Inflammatory macrophage (primary cell): Measurements from ENCODE around the gene CTSL.
"Not testable (repeated sequence)": the region's sequence is repeated elsewhere in the genome, so short reads cannot be mapped to it uniquely, and the experiment has no call there.

Source experiments
- DNase-seq, 2 donors: peaks; one replicate each; pipeline ENCODE4 v3.0.0-alpha.2; 2020 to 2022

The CTSL gene

DNA sequence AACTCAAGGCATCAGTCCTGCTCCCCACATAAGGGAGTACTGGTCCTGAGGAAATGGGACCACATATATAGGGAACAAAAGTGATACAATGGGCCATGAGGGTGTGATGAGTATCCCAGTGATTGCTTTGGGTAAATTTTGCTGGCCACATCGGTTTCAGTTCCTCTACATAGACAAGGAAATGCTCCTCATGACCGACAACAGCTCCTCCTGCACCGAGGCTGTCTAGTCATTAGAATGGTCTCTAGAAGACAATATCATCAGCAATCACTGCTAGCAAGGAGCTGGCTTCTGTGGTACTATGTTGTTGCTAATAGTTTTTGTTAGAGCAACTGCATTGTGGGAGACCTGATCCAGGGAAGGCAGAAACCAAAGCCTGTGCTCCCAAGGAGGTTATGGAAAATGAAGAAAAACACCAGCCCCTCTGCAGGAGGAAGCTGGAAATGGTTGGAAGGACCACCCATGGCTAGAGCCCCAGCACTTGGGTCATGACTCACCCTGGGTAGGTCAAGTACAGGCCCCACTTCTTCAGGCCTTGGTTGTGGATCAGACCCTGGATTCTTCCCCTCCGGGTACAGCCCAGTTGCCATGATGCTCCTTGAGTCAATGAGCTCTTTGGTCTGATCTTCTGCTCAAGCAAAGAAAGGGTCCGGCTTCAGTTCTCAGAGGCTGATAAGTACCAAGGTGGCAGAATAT lies 3.4 kb upstream of the CTSL start:
- DNase-seq, result peak; percentile 94 to 96

DNA sequence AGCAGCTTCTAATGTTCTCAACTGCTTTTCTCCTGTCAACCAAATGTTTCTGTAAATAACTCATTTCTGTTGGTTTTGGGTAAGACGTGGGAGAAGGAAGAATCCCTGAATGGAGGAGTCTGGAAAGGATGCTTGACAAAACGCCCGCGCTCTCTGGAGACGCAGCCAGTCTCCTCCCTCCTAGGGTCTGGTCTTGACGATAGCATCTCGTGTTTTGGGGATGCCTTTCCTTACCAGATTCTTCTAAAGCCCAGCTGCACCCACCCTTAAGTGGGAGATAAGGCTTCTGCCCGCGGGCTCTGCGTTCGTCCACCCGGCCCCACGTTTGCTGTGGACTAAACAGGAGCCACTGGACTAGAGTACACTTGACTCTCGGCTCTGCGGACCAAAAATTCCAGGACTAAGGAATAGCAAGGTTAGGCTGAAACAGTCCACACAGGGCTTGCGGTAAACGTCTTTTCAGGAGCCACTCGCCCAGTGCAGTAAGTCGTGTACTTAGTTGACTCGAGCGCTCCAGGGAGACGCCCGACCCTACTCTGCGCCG lies 491 bp upstream of the CTSL start:
- DNase-seq, result no peak

DNA sequence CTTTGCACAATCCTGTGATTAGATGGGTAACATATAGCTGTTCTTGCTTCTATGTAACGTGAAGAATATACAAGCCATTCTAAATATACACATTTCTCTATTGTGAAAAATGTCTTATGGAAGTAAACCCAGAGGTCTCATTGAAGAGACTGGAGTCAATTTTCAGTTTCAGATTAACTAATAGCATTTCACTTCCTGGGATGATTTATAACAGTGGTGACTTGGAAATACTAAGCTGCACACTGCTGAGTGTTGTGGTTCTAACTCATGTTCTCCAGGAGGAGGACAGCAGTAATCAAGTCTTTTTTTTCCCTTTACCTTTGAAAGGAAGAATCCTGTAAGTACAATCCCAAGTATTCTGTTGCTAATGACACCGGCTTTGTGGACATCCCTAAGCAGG lies 3.3 kb downstream of the CTSL start:
- DNase-seq, result no peak

DNA sequence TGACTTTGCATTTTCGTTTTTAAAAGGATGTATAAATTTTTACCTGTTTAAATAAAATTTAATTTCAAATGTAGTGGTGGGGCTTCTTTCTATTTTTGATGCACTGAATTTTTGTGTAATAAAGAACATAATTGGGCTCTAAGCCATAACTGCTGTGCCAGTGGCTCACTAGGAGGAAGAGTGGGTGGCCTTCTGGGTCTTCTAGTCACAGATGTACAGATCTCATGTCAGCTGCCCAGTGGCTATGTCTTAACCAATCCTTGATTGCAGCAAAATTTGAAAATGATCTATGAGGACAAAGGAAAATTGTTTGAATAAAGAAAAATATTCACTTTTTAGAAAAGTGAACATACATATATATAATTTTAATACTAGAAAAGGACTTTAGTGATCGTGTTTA lies 5.4 kb downstream of the CTSL start:
- peak; percentile 30 to 54 for DNase-seq

DNA sequence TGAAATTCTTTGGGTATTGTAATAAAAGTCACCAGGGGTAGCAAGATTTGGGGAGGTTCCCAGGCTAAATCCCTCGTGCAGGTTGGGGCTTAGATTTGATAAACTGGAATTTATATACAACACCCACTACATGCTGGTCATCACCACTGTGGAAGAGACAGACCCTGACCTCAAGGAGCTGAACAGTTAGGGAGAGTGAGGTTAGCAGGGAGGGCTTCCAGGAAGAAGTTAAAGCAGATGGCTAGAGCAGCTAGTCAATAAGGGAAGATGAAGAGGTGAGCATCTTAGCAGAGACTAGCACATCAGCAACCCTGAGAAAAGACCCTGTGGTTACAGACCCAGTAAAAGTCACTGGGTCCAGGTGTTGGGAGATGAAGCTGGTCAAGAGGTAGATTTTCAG lies 6.4 kb downstream of the CTSL start:
- no peak for DNase-seq

DNA sequence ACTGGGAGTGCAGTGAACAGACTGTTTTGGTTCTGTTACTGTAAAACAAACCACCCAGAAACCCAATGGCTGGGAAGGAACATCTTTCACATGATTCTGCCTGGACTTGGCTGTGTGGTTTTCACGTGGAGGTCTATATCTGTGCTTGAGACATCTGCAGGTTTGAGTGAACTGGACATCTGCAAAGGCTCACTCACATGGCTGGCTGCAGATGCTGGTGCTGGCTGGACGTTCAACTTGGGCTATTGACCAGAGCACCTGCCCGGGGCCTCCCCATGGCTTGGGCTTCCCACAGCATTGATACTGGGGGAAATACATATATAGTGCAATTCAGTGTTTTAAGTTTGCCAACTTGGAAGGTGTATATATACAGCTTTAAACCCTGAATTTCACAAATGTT lies 6.8 kb downstream of the CTSL start:
- DNase-seq, result no peak

DNA sequence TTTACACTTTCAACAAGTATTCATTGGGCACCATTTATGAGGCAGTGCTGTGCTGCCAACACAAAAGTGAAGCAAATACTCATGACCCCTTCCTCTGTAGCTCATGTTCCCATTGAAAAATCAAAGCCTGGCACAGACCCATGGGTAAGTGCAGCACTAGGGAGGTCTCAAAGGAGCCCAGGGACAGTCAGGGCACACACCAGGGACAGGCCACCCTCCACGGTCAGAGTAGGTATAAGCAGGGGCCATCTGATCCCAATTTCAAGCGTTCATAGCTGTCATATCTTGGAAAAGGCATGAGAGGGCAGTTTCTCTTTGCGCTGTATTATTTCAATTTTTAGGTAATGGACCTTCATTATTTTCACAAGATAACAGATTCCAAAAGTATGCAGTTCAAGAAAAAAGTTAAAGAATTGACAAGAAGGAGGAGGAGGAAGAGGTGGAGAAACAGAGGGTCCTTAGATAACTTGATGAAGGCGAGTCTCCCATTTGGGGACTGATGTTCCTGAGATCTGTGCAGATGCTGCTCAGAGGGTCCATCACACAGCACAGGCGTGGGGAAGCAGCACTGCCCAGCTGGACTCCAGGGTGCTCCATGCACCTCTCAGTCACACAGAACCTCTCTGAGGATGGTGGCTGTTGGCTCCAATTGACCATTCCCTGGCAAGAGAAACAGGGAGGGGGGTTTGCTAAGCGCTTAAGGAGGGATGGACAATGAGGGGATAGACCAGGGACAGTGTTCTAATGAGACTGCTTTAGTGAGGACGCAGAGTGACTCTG lies 7.5 kb downstream of the CTSL start:
- DNase-seq, result no peak

DNA sequence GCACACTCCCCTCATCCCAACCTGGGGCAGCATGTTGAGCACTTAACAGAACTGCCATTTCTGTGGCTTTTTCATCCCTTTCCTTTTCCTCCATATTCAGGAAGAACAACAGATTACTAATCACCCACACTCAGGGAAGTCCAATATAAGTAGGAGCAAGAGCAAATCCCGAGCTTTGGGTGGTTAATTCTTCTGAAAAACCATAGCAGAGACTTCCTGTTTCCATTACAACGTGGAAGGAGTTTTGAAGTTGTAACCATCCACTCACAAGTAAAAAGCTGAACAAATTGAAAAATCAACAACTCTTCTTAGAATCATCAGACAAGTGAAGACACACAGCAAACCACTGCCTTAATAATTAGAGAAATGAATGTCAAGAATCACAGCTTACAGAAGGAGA lies 8.2 kb downstream of the CTSL start:
- DNase-seq, result peak; percentile 24 to 39

DNA sequence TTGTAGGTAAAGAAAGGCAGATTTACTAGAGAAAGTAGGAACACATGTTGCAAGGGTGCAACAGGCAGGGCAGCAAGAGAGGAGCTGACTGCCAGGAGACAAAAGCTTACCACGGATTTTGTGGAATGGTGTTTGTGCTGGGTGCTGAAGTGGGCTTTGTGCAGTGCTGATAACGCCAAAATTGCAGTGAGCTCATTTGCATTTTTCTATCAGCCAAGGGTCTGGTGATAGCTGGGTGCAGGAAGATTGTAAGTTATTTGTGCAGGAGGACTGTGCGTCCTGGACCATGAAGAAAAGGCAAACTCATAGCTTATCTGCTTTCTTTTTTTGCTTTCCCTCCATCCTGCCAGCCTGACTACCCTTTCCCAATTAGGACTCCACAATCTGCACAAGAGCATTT lies 13.6 kb downstream of the CTSL start:
- DNase-seq, result no peak

DNA sequence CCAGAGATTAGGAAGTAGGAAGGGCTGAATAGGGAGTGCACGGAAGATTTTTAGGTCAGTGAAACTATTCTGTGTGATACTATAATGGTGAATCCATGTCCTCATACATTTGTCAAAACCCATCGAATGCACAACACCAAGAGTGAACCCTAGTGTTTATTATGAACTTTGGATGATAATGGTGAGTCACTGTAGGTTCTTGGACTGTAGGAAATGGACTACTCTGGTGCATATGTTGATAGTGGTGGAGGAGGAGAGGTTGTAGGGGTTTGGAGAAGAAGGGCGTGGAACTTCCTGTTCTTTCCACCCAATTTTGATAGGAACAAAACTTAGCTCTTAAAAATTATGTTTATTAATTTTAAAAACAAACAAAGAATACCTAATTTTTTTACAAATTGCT lies 14.3 kb downstream of the CTSL start:
- DNase-seq, result no peak

DNA sequence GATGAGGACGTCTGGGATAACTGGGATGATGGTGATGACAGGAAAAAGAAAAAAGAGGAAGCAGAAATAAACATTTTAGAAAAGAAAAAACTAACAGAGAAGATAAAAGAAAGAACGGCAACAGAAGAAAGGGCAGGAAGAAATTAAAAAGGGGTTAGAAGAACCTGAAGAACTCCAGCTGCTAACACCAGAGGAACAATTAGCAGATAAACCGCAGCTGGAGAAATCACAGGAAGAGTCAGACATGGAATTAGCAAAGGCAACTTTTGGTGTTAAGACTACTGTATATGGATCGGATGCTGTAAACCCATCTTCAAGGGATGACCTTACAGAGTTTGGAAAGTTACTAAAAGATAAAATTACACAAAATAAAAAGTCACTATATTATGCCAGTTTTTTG lies 15.4 kb downstream of the CTSL start:
- no peak for DNase-seq

DNA sequence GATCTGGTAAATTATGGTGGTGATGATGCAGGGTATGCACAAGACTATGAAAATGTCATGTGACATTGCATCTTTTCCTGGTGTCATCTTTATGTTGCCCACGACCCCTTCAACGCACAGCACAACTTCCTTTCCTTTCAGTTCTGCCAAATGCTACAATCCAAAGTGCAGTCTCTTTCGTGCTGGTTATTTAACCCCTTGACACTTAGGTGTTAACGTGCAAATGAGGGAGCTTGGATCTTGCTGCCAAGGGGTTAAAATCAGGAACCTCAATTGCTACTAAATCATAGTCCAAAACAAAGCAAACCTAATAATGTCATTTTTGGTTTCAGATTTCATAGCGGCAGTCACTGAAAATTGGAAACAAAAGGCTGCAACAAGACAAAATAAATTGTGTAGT lies 16.0 kb downstream of the CTSL start:
- DNase-seq, result no peak

DNA sequence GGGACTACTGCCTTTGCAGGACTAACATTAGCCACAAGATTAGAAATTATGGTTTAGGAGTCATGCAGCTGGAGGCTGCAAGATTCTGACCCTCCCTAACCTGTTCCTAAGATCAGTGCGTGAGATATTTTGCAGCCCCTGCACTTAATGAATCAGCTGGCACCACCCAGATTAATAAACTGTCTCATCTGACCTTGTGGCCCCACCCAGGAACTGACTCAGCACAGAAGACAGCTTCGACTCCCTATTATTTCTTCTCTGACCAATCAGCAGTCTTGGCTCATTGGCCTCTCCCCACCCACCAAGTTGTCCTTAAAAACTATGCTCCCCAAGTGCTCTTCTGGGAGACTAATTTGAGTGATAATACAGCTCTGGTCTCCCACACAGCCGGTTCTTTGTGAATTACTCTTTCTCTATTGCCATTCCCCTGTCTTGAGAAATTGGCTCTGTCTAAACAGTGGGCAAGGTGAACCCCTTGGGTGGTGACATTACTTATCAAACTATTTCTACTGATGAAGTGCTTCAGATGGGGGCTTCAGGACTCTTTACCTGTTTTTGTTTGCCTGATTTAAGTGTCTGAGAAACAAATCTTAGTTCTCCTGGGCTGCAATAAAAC lies 17.0 kb downstream of the CTSL start:
- DNase-seq, result no peak

DNA sequence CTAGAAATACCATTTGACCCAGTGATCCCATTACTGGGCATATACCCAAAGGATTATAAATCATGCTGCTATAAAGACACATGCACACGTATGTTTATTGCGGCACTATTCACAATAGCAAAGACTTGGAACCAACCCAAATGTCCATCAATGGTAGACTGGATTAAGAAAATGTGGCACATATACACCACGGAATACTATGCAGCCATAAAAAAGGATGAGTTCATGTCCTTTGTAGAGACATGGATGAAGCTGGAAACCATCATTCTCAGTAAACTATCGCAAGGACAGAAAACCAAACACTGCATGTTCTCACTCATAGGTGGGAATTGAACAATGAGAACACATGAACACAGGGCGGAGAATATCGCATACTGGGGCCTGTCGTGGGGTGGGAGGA lies 18.3 kb downstream of the CTSL start:
- DNase-seq, result not testable (repeated sequence)

DNA sequence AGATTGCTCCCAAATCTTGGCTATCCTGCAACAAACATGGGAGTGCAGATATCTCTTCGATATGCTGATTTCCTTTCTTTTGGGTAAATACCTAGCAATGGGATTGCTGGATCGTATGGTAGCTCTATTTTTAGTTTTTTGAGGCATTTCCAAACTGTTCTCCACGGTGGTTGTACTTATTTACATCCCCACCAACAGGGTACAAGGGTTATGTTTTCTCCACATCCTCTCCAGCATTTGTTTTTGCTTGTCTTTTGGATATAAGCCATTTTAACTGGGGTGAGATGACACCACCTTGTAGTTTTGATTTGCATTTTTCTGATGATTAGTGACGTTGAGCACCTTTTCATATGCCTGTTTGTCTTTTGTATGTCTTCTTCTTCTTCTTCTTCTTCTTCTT lies 20.3 kb downstream of the CTSL start:
- no peak for DNase-seq

DNA sequence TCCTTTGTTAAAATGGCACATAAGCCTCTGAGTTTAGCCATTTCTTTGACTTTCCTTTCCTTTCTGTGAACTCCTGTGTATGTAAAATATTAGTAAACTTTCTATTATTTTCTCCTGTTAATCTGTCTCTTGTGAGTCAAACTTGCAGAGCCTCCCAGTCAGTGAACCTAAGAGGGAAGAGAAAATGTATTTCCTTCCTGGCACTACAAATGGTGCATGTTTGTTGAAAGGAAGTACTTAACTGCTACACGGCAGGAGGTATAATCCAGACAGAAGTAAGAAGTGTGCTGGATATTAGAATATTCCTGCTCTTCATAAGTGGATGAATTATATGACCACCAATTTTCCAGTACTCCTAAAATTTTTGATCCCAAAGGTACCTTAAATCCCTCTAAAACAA lies 23.0 kb downstream of the CTSL start:
- no peak for DNase-seq

DNA sequence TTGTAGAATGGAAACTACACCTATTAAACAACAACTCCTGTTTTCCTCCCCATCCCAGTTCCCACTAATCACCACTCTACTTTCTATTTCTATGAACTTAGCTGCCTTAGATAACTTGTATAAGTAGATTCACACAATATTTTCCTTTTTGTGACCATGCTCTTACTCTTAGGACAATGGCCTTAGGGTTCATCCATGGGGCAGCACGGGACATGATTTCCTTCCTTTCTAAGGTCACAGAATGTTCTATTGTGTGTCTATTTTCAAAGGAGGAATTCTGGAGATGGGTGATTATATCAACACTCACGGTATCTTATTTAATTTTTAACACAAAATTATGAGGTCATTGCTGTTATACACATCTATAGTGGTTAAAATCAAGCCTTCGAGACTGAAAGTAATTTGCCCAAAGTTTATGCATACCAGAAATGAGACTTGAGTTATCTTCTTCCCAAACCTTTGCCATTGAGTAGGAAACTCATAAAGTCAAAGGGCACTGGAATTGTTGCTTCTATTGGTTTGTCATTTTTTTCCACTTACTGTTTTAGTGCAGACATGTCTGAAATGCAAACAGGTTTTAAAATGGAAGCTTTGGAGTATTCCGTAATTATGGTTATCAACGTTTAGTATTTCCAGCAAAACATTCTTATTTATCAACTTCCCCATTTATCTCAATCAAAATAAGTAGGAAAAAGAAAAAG lies 23.6 kb downstream of the CTSL start:
- DNase-seq, result no peak

DNA sequence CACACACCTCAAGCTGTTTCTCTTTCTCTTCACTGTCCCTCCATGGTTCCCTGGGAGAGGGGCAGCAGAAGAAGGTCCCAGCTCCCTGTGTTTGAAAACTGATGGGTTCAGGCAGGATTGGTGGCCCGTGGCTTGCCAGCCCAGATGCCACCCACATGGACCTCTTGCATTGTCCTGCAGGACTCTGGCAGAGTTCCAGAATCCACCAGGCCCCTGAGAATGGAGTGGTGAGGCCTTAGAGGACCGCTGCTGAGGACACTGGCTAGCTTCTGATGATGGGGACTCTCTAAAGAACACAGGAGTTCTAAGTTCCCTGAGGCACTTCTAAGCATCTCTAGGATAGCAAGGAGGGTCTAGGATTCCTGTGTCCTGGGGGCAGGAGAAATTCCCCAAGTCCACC lies 24.8 kb downstream of the CTSL start:
- no peak for DNase-seq

DNA sequence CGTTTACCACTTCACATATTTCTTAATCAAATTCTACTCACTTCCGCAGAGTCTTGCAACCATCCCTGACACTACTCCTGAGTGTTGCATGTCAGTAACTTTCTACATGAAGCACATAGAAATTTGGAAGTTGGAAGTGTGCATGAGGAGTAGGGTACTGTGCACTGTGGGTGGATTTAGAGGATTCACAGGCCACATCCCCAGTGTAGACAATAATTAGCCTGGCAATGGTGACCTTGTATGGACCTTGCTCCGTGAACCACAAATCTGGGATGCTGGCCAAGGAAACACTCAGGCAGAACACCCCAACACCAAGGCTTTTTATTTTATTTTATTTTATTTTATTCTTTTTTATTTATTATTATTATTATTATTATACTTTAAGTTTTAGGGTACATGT lies 25.5 kb downstream of the CTSL start:
- DNase-seq, result no peak

DNA sequence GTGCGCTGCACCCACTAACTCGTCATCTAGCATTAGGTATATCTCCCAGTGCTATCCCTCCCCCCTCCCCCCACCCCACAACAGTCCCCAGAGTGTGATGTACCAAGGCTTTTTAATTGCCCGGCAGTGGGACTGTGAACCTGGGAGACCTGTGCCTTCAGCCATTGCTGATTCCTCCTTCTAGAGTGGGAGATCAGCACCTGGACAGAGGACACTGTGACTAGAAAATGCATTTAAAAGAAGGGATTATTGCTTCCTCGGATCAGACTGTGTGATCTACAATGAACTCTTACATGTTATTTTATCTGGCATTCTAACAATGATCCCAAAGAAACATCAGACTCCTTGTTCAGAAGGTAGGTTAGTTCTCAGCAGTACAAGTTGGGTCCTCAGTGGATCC lies 25.9 kb downstream of the CTSL start:
- DNase-seq, result no peak

DNA sequence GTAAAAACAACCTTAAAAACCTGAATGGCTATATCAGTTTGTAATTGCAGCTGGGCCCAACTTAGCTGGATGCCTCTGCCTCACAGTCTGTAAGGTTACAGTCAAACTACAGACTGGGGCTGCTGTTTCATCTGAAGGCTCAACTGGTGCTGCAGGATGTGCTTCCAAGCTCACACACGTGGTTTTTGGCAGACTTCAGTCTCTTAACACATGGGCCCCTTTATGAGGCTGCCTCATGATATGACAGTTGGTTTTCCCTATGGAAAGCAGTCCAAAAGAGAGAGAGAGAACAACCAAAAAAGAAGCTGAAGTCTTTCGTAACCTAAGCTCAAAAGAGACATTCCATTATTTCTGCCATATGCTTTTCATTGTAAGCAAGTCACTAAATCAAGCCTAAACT lies 27.4 kb downstream of the CTSL start:
- no peak for DNase-seq

DNA sequence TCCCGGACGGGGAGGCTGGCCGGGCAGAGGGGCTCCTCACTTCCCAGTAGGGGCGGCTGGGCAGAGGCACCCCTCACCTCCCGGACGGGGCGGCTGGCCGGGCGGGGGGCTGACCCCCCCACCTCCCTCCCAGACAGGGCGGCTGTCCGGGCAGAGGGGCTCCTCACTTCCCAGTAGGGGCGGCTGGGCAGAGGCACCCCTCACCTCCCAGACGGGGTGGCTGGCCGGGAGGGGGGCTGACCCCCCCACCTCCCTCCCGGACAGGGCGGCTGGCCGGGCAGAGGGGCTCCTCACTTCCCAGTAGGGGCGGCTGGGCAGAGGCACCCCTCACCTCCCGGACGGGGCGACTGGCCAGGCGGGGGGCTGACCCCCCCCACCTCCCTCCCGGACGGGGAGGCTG lies 32.4 kb downstream of the CTSL start:
- not testable (repeated sequence) for DNase-seq

DNA sequence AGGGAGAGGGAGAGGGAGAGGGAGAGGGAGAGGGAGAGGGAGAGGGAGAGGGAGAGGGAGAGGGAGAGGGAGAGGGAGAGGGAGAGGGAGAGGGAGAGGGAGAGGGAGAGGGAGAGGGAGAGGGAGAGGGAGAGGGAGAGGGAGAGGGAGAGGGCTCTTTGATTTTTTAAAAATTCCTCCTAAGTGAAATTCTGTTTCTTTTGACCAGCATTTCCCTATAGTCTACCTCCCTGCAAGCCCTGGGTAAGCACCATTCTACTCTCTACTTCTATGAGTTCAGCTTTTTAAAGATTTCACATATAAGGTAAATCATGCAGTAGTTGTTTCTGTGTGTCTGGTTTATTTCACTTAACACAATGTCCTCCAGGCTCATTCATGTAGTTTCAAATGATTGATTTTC lies 34.1 kb downstream of the CTSL start:
- DNase-seq, result not testable (repeated sequence)
